HCT116 (cell line): ENCODE data around the gene EEFSEC. TPM values are rescaled to one million over a fixed set of nuclear protein-coding genes. Genes with fewer than 3 reads are reported as not detected.

ENCODE experiments used
- ATAC-seq: fragments of 200-7000 bp; cut with Tn5 transposase; 2 replicates; pipeline ENCODE4 v1.9.1; 2020; ENCODE audit warnings: mild to moderate bottlenecking, moderate library complexity
- BruUV-seq: library from RNA; stranded (reverse); fragments of 400-500 nt; replicated peaks from 2 replicates; lab custom pipeline; 2021; lab: Mats Ljungman, UMichigan
- CTCF ChIA-PET: fragments of 300-600 bp; sonication (Branson Sonifier 250); formaldehyde crosslinking; loops from one replicate; lab custom pipeline; 2021; ENCODE audit warnings: antibody characterized with exemption; lab: Charles Lee
- POLR2A ChIA-PET: fragments of 300-600, 350-600 bp; sonication (Branson Sonifier 250); formaldehyde crosslinking; loops from one replicate; lab custom pipeline; 2021; ENCODE audit warnings: antibody characterized with exemption; lab: Charles Lee
- RAD21 ChIA-PET, 2 experiments: fragments of 300-600 bp; sonication (Branson Sonifier 250); formaldehyde crosslinking; loops; one replicate each; lab custom pipeline; 2023; ENCODE audit warnings: low total read pairs in 2 of 2; ENCODE audit not compliant: uncharacterized antibody in 2 of 2, unreplicated experiment in 2 of 2, low non-redundant PET in 1 of 2; lab: Charles Lee
- DNase-seq: peaks from one replicate; pipeline ENCODE4 v3.0.0-alpha.2; 2010; ENCODE audit warnings: low read depth, low spot score
- H2AFZ ChIP-seq: fragments of 200-600 bp; shearing (Covaris generic), sonication (generic); 2 replicates; pipeline ENCODE4 v1.6.1; 2017; ENCODE audit warnings: low read depth, mixed run types, mixed read lengths, antibody characterized with exemption, low read length; ENCODE audit not compliant: poor library complexity, severe bottlenecking
- H3K27ac ChIP-seq: 2 replicates; pipeline ENCODE4 v1.5.1; 2012; ENCODE audit warnings: low read depth, low read length
- H3K27me3 ChIP-seq: fragments of 200-600 bp; sonication (generic); 2 replicates; pipeline ENCODE4 v1.6.1; 2016; ENCODE audit warnings: mixed run types, low read length, mixed read lengths; ENCODE audit not compliant: insufficient read depth
- H3K36me3 ChIP-seq, 2 experiments: fragments of 200-500 bp in 1 of 2; fragments of 200-600 bp in 1 of 2; sonication (Bioruptor generic) in 1 of 2; sonication (generic) in 1 of 2; 2 replicates each; pipeline versions ENCODE4 v1.5.1 to v1.6.1; 2014 to 2016; ENCODE audit warnings: low read length in 2 of 2, inconsistent platforms in 1 of 2, mixed read lengths in 1 of 2, mixed run types in 1 of 2; ENCODE audit not compliant: insufficient read depth in 2 of 2, control insufficient read depth in 1 of 2
- H3K4me1 ChIP-seq, 2 experiments: fragments of 200-600 bp in 1 of 2; sonication (generic) in 1 of 2; 2 replicates each; pipeline versions ENCODE4 v1.5.1 to v1.6.1; 2012 to 2017; ENCODE audit warnings: low read length in 2 of 2, inconsistent platforms in 1 of 2, mild to moderate bottlenecking in 1 of 2, mixed read lengths in 1 of 2, mixed run types in 1 of 2, moderate library complexity in 1 of 2; ENCODE audit not compliant: insufficient read depth in 2 of 2, control insufficient read depth in 1 of 2
- H3K4me2 ChIP-seq: fragments of 200-600 bp; sonication (generic); 2 replicates; pipeline ENCODE4 v1.6.1; 2017; ENCODE audit warnings: mixed run types, low read length, mixed read lengths
- H3K4me3 ChIP-seq, 2 experiments: fragments of 200-600 bp in 1 of 2; sonication (generic) in 1 of 2; replicated peaks in 1 of 2; 2 replicates each; pipeline ENCODE4 v1.5.1; 2011 to 2016; ENCODE audit warnings: low read length in 2 of 2, control low read depth in 1 of 2, low read depth in 1 of 2, mild to moderate bottlenecking in 1 of 2, mixed read lengths in 1 of 2, mixed run types in 1 of 2
- H3K79me2 ChIP-seq: fragments of 200-600 bp; sonication (generic); 2 replicates; pipeline ENCODE4 v1.6.1; 2017; ENCODE audit warnings: mild to moderate bottlenecking, mixed run types, low read length, moderate library complexity, mixed read lengths; ENCODE audit not compliant: insufficient read depth
- H3K9ac ChIP-seq: fragments of 200-600 bp; sonication (generic); 2 replicates; pipeline ENCODE4 v1.6.1; 2016; ENCODE audit warnings: low read length, mixed read lengths
- H3K9me2 ChIP-seq: fragments of 200-600 bp; sonication (generic), shearing (Covaris generic); 2 replicates; pipeline ENCODE4 v1.6.1; 2017; ENCODE audit warnings: mixed run types, mild to moderate bottlenecking, moderate library complexity; ENCODE audit not compliant: insufficient read depth
- H3K9me3 ChIP-seq, 2 experiments: fragments of 200-500 bp in 1 of 2; fragments of 200-600 bp in 1 of 2; sonication (Bioruptor generic) in 1 of 2; sonication (generic) in 1 of 2; 2 replicates each; pipeline ENCODE4 v1.6.1; 2014 to 2017; ENCODE audit warnings: low read length in 2 of 2, mixed read lengths in 2 of 2, inconsistent platforms in 1 of 2, low read depth in 1 of 2, mild to moderate bottlenecking in 1 of 2, mixed run types in 1 of 2, moderate library complexity in 1 of 2; ENCODE audit not compliant: control insufficient read depth in 1 of 2, insufficient read depth in 1 of 2
- H4K20me1 ChIP-seq: fragments of 200-600 bp; sonication (generic), shearing (Covaris generic); 2 replicates; pipeline ENCODE4 v1.6.1; 2017; ENCODE audit warnings: mixed run types, mild to moderate bottlenecking, moderate library complexity; ENCODE audit not compliant: insufficient read depth
- EZH2phosphoT487 ChIP-seq: fragments of 200-600 bp; IDR thresholded peaks from 2 replicates; pipeline ENCODE4 v1.6.1; 2018; ENCODE audit warnings: antibody characterized with exemption, borderline replicate concordance
- JUND ChIP-seq: IDR thresholded peaks from 2 replicates; pipeline ENCODE4 v1.6.1; 2012
- SP1 ChIP-seq: IDR thresholded peaks from 2 replicates; pipeline ENCODE4 v1.6.1; 2012; ENCODE audit warnings: low read depth
- ZFX ChIP-seq: fragments of 450-650 bp; IDR thresholded peaks from 2 replicates; pipeline ENCODE4 v1.6.1; 2017
- intact Hi-C: fragments of 100-400 bp; cut with micrococcal nuclease; formaldehyde crosslinking; loops from 2 replicates; pipeline ENCODE4 v1.10.0; 2022
- total RNA-seq: library from RNA; stranded (reverse); gene quantifications from one replicate; pipeline ENCODE4 v1.2.1, GENCODE V29; 2021; ENCODE audit not compliant: unreplicated experiment

The EEFSEC gene
- total RNA-seq, 1 experiment from 2014 or later, result 16.1 TPM

GRCh38 chr3:128227507-128227906, 74.2 kb downstream of the EEFSEC start:
- Histone ChIP-seq H3K36me3 (no peaks in the 10 kb centered on the region), H3K79me2 (0 out of 2 replicates have a peak, but pooled peaks cover 3% of the 10 kb centered on the region), H3K4me1 (no peaks in the 10 kb centered on the region), H3K9me3 (peaks cover 7 to 9% of the 10 kb centered on the region in 2 experiments; a peak in 3 of 4 replicates), H2AFZ (no peak overlapping the region), H3K4me2 (no peak overlapping the region), H3K9ac (no peak overlapping the region), H3K4me3 (no peak overlapping the region), H3K9me2 (no peaks in the 10 kb centered on the region), H4K20me1 (no peaks in the 10 kb centered on the region), H3K27ac (no peak overlapping the region), H3K27me3 (no peaks in the 10 kb centered on the region)
- ATAC-seq (no peak), DNase-seq (no peak)
- ChIA-PET POLR2A (no interaction called here), RAD21 (no interaction called here), CTCF (interaction anchor here (1.4 to 1.6 kb wide), 2 partner anchors 9 to 11 kb away, joined by 3 to 4 read pairs; no protein-coding TSS in a partner anchor)
- no peak for TF ChIP-seq SP1
- intact Hi-C loops, result loop anchor here (5.0 to 10.0 kb wide), 2 partner anchors 197 to 270 kb away; no protein-coding TSS in a partner anchor
- no TSS peak for BruUV-seq

GRCh38 chr3:128228366-128228910, 75.2 kb downstream of the EEFSEC start:
- RAD21 ChIA-PET, result no interaction called here
- H3K4me2 ChIP-seq, result no peak overlapping the region
- no peaks in the 10 kb centered on the region for H3K9me2 ChIP-seq
- no peaks in the 10 kb centered on the region for H3K4me1 ChIP-seq
- H3K9me3 ChIP-seq, result peaks cover 0 to 3% of the 10 kb centered on the region in 2 experiments; a peak in 1 of 4 replicates
- no peaks in the 10 kb centered on the region for H3K27me3 ChIP-seq
- H4K20me1 ChIP-seq, result no peaks in the 10 kb centered on the region
- ATAC-seq, result no peak
- H3K27ac ChIP-seq, result no peak overlapping the region
- H3K9ac ChIP-seq, result no peak overlapping the region
- CTCF ChIA-PET, result no interaction called here
- no peaks in the 10 kb centered on the region for H3K36me3 ChIP-seq
- intact Hi-C loops, result loop anchor here (5.0 to 10.0 kb wide), 2 partner anchors 196 to 269 kb away; no protein-coding TSS in a partner anchor
- POLR2A ChIA-PET, result no interaction called here
- no peak for DNase-seq
- H3K79me2 ChIP-seq, result 0 out of 2 replicates have a peak, but pooled peaks cover 3% of the 10 kb centered on the region
- H3K4me3 ChIP-seq, result no peak overlapping the region
- TF ChIP-seq EZH2phosphoT487 (no peak), ZFX (no peak), JUND (no peak)
- BruUV-seq, result no TSS peak
- H2AFZ ChIP-seq, result no peak overlapping the region
